ENCODE measurements around the gene CFAP74.

Gene CFAP74

GRCh38 chr1:1965546-1965945 is 38.0 kb downstream of the CFAP74 start:
- no peak for DNase-seq
- Histone ChIP-seq H3K36me3 (no peaks in the 10 kb centered on the region), H3K27ac (no peak overlapping the region), H3K27me3 (ENCODE audit: insufficient read depth, low read depth, severe bottlenecking) (no peaks in the 10 kb centered on the region), H3K9me3 (ENCODE audit: severe bottlenecking) (no peaks in the 10 kb centered on the region), H3K4me3 (ENCODE audit: low read depth, low read length) (no peak overlapping the region)
- no peak for TF ChIP-seq CTCF (IDR thresholded peaks at IDR 0.05; ENCODE audit: low read depth, low read length)

GRCh38 chr1:1964811-1965210 is 38.8 kb downstream of the CFAP74 start:
- no peak for TF ChIP-seq CTCF (IDR thresholded peaks at IDR 0.05; ENCODE audit: low read depth, low read length)
- no peak for DNase-seq

GRCh38 chr1:1963570-1963969 is 40.0 kb downstream of the CFAP74 start:
- Histone ChIP-seq H3K27ac (no peak overlapping the region), H3K9me3 (ENCODE audit: severe bottlenecking) (no peaks in the 10 kb centered on the region), H3K36me3 (no peaks in the 10 kb centered on the region), H3K27me3 (ENCODE audit: insufficient read depth, low read depth, severe bottlenecking) (no peaks in the 10 kb centered on the region), H3K4me3 (ENCODE audit: low read depth, low read length) (no peak overlapping the region)
- TF ChIP-seq CTCF (IDR thresholded peaks at IDR 0.05; ENCODE audit: low read depth, low read length), result no peak
- DNase-seq, result no peak

More at GRCh38 chr1:1964811-1965210, 38.8 kb downstream of the CFAP74 start:
- H3K4me3 ChIP-seq (ENCODE audit: low read depth, low read length), result no peak overlapping the region
- H3K9me3 ChIP-seq (ENCODE audit: severe bottlenecking), result no peaks in the 10 kb centered on the region
- no peaks in the 10 kb centered on the region for H3K36me3 ChIP-seq
- no peaks in the 10 kb centered on the region for H3K27me3 ChIP-seq (ENCODE audit: insufficient read depth, low read depth, severe bottlenecking)
- no peak overlapping the region for H3K27ac ChIP-seq

- Histone ChIP-seq H3K27me3 (ENCODE audit: insufficient read depth, low read depth, severe bottlenecking) (no peaks in the 10 kb centered on the region), H3K27ac (no peak overlapping the region), H3K9me3 (ENCODE audit: severe bottlenecking) (no peaks in the 10 kb centered on the region), H3K4me3 (ENCODE audit: low read depth, low read length) (no peak overlapping the region), H3K36me3 (no peaks in the 10 kb centered on the region)
- DNase-seq, result no peak
- TF ChIP-seq CTCF (IDR thresholded peaks at IDR 0.05; ENCODE audit: low read depth, low read length), result no peak
These were observed 40.8 kb downstream of the CFAP74 start for GRCh38 chr1:1962752-1963151.

- Histone ChIP-seq H3K9me3 (ENCODE audit: severe bottlenecking) (no peaks in the 10 kb centered on the region), H3K27ac (no peak overlapping the region), H3K27me3 (ENCODE audit: insufficient read depth, low read depth, severe bottlenecking) (no peaks in the 10 kb centered on the region), H3K4me3 (ENCODE audit: low read depth, low read length) (no peak overlapping the region), H3K36me3 (no peaks in the 10 kb centered on the region)
- TF ChIP-seq CTCF (IDR thresholded peaks at IDR 0.05; ENCODE audit: low read depth, low read length), result no peak
- DNase-seq, result no peak
These were observed 42.9 kb downstream of the CFAP74 start for GRCh38 chr1:1960480-1961196.
